Stimulated activated CD4-positive, alpha-beta T cell treated with anti-CD3 and anti-CD28 coated beads, Interleukin-12 subunit alpha, Interleukin-12 subunit beta, amount 100 ng/mL, for 24 hours (primary cell): ENCODE results near the gene OSBPL9.
"Not testable (repeated sequence)": the region's sequence is repeated elsewhere in the genome, so short reads cannot be mapped to it uniquely, and the experiment has no call there.

Experiments used
- DNase-seq, 2 experiments: peaks; one replicate each; pipeline ENCODE4 v3.0.0-alpha.2; 2020; ENCODE audit warnings: low read depth in 2 of 2

Gene OSBPL9

GRCh38 chr1:51664421-51665240, 47.7 kb downstream of the OSBPL9 start:
- DNase-seq, result no peak

GRCh38 chr1:51666478-51666877, 49.6 kb downstream of the OSBPL9 start:
- DNase-seq, result no peak

DNA sequence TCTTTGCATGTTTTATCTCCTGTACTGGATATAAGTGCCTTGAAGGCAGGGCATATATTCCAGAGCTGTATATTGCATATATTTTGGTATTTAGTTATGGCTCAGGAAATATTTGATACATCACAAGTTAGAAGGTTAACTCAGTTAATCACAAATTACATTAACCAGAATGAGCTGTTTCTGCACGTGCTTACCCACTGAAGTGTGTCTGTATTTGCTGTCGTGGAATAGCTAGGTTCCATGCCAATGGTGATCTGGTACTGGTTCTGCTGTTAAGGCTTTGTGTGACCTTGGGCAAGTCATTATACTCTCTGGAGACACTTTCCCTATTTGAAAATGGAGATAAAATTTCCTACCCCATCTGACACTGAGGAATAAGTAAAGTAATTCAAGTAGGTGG, 50.7 kb downstream of the OSBPL9 start:
- DNase-seq, result no peak

GRCh38 chr1:51669272-51669671, 52.4 kb downstream of the OSBPL9 start:
- DNase-seq, result no peak

GRCh38 chr1:51669816-51670215, 52.9 kb downstream of the OSBPL9 start:
- no peak for DNase-seq

GRCh38 chr1:51671527-51672325, 54.8 kb downstream of the OSBPL9 start:
- no peak for DNase-seq

DNA sequence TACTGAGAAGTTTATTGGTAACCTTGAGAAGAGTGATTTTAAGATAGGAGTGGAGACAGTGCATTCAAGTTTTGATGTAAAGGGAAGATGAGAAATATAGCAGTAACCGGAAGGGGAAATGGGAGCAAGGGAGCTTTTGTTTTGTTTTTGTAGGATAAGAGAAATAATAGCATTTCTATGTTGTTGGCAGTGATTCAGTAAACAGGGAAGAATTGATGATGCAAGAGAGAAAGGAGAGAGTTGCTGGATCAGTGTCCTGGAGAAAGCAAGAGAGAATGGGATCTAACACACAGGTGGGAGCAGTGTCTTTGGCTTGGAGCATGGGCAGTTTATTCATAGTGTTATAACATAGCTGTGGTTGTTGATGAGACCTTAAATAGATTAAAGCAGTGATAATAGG, 56.4 kb downstream of the OSBPL9 start:
- no peak for DNase-seq

- no peak for DNase-seq
Measured at GRCh38 chr1:51675177-51675780, 58.4 kb downstream of the OSBPL9 start.

DNA sequence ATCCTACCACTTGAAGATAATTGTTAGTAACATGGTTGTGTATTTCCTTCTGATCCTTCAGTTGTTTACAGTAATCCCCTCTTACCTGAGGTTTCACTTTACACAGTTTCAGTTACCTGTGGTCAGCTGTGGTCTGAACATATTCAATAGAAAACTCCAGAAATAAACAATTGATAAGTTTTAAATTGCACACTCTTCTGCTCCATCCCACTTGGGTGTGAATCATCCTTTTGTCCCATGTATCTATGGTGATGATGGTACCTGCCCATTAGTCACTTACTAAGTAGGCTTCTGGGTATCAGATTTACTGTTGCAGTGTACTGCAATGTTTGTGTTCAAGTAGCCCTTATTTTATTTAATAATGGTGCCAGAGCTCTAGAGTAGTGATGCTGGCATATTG, 62.5 kb downstream of the OSBPL9 start:
- DNase-seq, result no peak

- DNase-seq, result no peak
Measured at GRCh38 chr1:51684776-51685175, 67.9 kb downstream of the OSBPL9 start.

DNA sequence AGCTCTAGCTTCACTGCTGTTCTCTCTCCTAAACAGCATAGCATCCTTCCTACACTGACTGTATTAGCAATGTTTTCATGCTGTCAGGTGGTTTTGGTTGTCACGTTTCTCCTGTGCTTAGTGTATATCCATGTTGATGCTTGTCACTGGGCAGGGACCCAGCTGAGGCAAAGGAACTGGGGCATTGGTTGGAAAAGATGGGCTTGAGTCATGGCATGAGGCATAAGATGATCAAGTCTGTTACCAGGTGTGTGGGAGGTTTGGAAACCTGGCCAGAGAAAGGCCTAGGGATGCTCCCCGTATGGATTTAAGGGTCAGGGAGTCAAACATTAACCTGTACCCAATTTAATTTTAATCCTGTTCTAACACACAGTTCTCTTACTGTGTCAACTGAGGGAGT, 69.6 kb downstream of the OSBPL9 start:
- no peak for DNase-seq

DNA sequence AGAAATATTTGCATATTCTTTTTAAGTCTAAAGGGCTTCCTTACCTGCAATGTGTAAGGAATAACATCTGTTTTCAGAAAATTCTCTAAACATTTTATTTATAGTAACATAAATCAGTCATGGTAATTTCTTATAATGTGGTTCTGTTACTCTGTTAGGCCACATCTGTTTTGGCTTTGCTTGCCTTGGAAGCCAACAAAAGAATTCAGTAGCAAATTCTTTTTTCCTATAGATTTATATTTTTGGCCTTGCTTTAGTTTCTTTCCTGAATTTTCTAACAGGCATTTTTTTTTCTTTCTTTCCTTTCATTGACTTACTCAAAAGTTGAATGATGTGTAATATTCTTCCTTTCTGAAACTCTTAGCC, 72.2 kb downstream of the OSBPL9 start:
- no peak for DNase-seq

GRCh38 chr1:51689643-51690042, 72.8 kb downstream of the OSBPL9 start:
- DNase-seq, result no peak

DNA sequence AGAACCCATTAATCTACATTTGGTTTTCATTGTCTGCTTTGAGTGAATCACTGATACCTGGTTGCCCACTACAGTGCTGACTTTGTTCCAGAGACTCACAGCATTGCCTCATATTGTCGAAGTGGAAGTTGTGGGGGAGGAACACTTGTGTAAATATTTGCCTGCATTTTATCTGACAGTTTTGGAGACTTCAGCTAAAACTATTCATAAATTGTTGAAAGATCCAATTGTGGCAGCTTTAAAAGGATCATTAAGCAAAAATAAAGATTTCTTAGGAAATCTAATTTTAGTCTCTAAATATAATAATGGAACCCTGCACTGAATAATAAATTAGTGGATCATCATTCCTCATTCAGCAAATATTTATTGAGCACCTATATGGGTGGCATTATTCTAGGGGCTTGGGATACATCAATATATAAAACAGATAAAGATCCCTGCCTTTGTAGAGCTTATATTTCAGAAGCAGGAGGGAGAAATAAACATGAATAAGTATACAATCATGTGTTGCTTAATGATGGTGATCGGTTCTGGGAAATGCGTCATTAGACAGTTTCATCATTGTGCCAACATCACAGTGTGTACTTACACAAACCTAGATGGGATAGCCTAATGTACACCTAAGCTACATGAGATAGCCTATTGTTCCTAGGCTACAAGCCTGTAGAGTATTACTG, 73.5 kb downstream of the OSBPL9 start:
- no peak for DNase-seq

DNA sequence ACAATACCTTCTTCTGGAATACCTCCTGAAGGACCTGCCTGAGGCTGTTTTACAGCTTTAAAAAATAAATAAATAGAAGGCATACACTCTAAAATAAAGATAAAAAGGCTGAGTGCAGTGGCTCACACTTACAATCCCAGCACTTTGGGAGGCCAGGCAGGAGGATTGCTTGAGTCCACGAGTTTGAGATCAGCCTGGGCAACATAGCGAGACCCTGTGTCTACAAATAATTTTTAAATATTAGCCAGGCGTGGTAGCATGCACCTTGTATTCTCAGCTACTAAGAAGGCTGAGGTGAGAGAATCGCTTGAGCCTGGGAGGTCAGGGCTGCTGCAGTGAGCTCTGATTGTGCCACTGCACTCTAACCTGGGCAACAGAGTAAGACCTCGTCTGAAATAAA, 75.0 kb downstream of the OSBPL9 start:
- DNase-seq, result no peak

DNA sequence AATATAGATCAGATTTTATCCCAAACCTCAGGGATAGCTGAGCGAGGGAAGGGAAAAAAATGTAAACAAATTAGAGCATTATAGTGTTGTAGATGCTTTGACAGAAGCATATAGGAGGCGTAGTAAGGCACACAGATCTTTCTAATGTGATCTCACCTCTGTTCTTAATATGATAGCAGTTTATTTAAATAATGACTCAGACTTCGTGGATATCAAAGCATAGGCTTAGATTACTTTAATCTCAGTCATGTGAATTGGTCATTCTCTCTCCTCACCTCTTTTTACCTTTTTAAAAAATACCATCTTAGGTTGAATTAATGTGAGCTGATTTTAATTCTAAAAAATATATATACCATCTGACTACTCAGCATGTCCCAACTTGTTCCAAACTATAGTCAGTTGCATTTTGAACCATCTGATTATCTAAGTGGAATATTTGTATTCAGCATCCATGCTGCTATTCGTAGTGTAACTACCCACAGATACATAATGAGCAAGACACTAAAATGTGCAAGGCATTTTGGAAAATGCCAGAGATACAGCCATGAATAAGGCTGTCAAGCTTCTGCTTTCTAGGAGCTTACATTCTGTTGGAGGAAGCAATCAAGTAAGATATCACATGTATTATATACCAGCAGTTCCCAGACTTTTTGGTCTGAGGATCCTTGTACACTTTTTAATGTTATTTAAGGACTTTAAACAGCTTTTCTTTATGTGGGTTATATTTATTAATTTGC, 76.7 kb downstream of the OSBPL9 start:
- DNase-seq, result no peak

DNA sequence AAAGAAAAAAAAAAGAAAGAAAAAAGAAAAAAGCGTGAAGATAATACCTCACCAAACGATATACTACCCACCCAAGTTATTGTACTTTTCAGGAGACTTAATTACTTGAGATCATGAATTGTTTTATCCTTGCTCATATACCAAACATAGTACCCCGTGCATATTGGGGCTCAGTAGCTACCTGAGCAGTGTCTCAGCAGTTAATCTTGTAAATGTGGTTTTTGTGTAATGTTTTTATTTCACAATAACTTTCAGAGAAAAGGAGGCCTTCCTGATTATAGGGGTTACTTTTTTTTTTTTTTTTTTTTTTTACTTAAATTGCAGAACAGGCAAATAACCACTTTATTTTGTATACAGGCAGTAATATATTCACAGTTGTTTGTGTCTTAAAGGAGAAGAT, 80.3 kb downstream of the OSBPL9 start:
- DNase-seq, result no peak

GRCh38 chr1:51699391-51699790, 82.5 kb downstream of the OSBPL9 start:
- DNase-seq, result no peak

GRCh38 chr1:51701782-51702181, 84.9 kb downstream of the OSBPL9 start:
- not testable (repeated sequence) for DNase-seq

DNA sequence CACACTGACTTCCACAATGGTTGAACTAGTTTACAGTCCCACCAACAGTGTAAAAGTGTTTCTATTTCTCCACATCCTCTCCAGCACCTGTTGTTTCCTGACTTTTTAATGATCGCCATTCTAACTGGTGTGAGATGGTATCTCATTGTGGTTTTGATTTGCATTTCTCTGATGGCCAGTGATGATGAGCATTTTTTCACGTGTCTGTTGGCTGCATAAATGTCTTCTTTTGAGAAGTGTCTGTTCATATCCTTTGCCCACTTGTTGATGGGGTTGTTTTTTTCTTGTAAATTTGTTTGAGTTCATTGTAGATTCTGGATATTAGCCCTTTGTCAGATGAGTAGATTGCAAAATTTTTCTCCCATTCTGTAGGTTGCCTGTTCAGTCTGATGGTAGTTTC, 85.3 kb downstream of the OSBPL9 start:
- DNase-seq, result not testable (repeated sequence)

DNA sequence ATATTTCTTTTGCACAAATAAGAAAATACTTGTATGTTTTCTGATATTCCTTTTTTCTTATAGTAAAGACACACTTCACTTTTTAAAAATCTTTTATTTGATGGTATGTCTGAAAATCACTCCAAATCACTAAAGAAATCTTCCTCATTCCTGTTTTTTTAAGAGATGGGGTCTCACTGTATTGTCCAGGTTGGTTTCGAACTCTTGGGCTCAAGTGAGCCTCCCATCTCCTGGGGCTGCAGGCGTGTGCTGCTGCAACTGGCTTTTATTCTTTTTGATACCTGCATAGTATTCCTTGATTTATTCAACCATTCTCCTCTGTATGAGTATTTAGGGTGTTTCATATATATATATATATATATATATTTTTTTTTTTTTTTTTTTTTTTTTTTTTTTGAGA, 88.1 kb downstream of the OSBPL9 start:
- no peak for DNase-seq
